ENCODE data around the gene DAAM1. TPM values are rescaled to one million over a fixed set of nuclear protein-coding genes. Genes with fewer than 3 reads are reported as not detected.

The DAAM1 gene
- total RNA-seq, 1 donor from 2014 or later = 16.5 TPM

DNA sequence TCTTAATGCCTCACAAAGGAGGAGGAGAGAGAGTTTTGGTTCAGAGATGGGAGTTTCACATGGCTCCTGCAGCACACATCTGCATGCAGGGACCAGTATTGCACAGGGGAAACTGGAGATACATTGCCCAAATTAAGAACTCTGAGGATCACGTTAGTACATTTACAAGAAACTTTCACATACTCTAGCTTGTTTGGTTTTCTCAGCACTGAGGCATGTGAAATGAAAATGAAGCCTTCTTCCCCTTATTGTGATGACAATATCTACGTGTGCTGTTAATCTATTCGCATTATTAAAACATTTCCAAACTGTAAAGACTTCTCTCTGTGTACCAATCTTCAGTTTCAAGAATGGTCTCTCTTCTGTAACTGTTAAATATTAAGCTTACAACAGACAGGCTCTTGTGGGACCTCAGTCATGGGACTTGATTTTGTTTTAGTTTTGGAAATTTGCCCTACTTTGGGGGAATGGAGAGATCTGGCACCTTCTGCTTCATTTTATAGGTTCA is 124.7 kb downstream of the DAAM1 start:
- no peak for DNase-seq (ENCODE audit: low read depth)
- Histone ChIP-seq H3K27me3 (ENCODE audit: control insufficient read depth, insufficient read depth, low read length) (no peaks in the 10 kb centered on the region), H3K36me3 (ENCODE audit: control insufficient read depth, insufficient read depth, low read length) (no peaks in the 10 kb centered on the region), H3K4me3 (ENCODE audit: low read depth, low read length) (no peak overlapping the region)
- TF ChIP-seq CTCF (IDR thresholded peaks at IDR 0.05; ENCODE audit: insufficient read depth, low read length, poor library complexity, severe bottlenecking) = no peak

- no peak for TF ChIP-seq CTCF (IDR thresholded peaks at IDR 0.05; ENCODE audit: insufficient read depth, low read length, poor library complexity, severe bottlenecking)
- no peak for DNase-seq (ENCODE audit: low read depth)
- H3K27me3 ChIP-seq (ENCODE audit: control insufficient read depth, insufficient read depth, low read length) = no peaks in the 10 kb centered on the region
- no peaks in the 10 kb centered on the region for H3K36me3 ChIP-seq (ENCODE audit: control insufficient read depth, insufficient read depth, low read length)
- no peak overlapping the region for H3K4me3 ChIP-seq (ENCODE audit: low read depth, low read length)
Observed at GRCh38 chr14:59313658-59314608, 125.5 kb downstream of the DAAM1 start.

- no peak for DNase-seq (ENCODE audit: low read depth)
- H3K36me3 ChIP-seq (ENCODE audit: control insufficient read depth, insufficient read depth, low read length) = no peaks in the 10 kb centered on the region
- no peak for TF ChIP-seq CTCF (IDR thresholded peaks at IDR 0.05; ENCODE audit: insufficient read depth, low read length, poor library complexity, severe bottlenecking)
Observed at GRCh38 chr14:59314953-59315599, 126.6 kb downstream of the DAAM1 start.

GRCh38 chr14:59316151-59316830 is 127.8 kb downstream of the DAAM1 start:
- Histone ChIP-seq H3K36me3 (ENCODE audit: control insufficient read depth, insufficient read depth, low read length) (no peaks in the 10 kb centered on the region), H3K4me3 (ENCODE audit: low read depth, low read length) (no peak overlapping the region), H3K27me3 (ENCODE audit: control insufficient read depth, insufficient read depth, low read length) (no peaks in the 10 kb centered on the region)
- DNase-seq (ENCODE audit: low read depth) = no peak
- TF ChIP-seq CTCF (IDR thresholded peaks at IDR 0.05; ENCODE audit: insufficient read depth, low read length, poor library complexity, severe bottlenecking) = no peak

More at GRCh38 chr14:59314953-59315599, 126.6 kb downstream of the DAAM1 start:
- Histone ChIP-seq H3K4me3 (ENCODE audit: low read depth, low read length) (no peak overlapping the region), H3K27me3 (ENCODE audit: control insufficient read depth, insufficient read depth, low read length) (no peaks in the 10 kb centered on the region)

GRCh38 chr14:59317346-59317745 is 128.9 kb downstream of the DAAM1 start:
- DNase-seq (ENCODE audit: low read depth) = no peak
- H3K36me3 ChIP-seq (ENCODE audit: control insufficient read depth, insufficient read depth, low read length) = no peaks in the 10 kb centered on the region
- no peaks in the 10 kb centered on the region for H3K27me3 ChIP-seq (ENCODE audit: control insufficient read depth, insufficient read depth, low read length)
- H3K4me3 ChIP-seq (ENCODE audit: low read depth, low read length) = no peak overlapping the region
- no peak for TF ChIP-seq CTCF (IDR thresholded peaks at IDR 0.05; ENCODE audit: insufficient read depth, low read length, poor library complexity, severe bottlenecking)

Data from kidney epithelial cell (primary cell).